Left ventricle myocardium superior (tissue), 1 donor: ENCODE measurements around the gene COL27A1. TPM values are rescaled to one million over a fixed set of nuclear protein-coding genes. Genes with fewer than 3 reads are reported as not detected.
A peak's percentile ranks its signal among the peaks of the same experiment; 100 is the strongest.

ENCODE experiments used
- ATAC-seq: fragments of 200-7000 bp; cut with Tn5 transposase; one replicate; pipeline ENCODE4 v1.9.1; 2020; ENCODE audit warnings: mild to moderate bottlenecking, moderate library complexity
- DNase-seq: peaks from one replicate; pipeline ENCODE4 v3.0.0-alpha.2; 2020
- intact Hi-C: fragments of 100-400 bp; cut with micrococcal nuclease; formaldehyde crosslinking; loops from one replicate; pipeline ENCODE4 v1.11.0; 2022
- total RNA-seq: library from RNA; stranded (reverse); fragmentation: NEBNext Ultra II Directional; extraction: Animal tissue kit (Norgen Biotek cat#: 25700); gene quantifications from one replicate; pipeline ENCODE4 v1.2.1, GENCODE V29; 2021
- donor health status: DM: no; HTN: yes; CAD: no; lungs with severe emphysema.

The COL27A1 gene
- total RNA-seq, 1 donor from 2014 or later, result 11.0 TPM

- no peak for ATAC-seq
- intact Hi-C loops, result no loop called here
- DNase-seq, result peak; percentile 14
Observed at GRCh38 chr9:114284316-114285060, 129.2 kb downstream of the COL27A1 start.

DNA sequence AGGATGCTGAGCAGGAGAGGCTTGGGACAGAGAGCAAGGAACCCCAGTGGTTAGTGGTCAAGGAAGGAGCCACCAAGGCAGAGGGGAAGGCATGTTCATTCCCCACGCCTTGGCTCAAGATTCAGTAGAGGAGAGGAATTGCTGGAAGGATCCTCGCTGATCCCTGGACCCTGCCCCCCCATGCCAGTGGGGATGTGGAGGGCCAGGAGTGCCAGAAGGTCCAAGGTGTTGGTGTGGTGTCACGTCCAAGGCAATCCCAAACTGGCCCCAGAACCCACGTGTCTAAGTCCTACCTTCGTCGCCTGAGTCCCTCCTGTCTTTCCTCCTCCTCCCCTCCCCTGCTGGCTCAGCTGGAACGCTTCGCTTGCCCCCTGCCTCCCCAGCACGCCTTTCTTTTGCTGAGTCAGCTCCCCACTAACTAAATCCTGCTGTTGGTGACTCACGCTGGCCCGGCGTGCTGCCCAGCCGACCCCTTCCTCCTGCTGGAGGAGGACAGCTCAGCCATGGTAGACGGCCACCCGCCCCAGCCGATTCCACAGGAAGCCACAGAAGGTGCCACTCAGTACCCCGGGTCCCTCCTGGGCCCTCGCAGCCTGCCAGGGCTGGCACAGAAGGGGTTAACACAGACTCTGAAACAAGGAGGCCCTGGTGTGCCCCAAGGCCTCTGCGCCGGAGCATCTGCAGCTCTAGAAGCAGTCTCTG is 130.0 kb downstream of the COL27A1 start:
- DNase-seq, result peak; percentile 25
- intact Hi-C loops, result no loop called here
- no peak for ATAC-seq

DNA sequence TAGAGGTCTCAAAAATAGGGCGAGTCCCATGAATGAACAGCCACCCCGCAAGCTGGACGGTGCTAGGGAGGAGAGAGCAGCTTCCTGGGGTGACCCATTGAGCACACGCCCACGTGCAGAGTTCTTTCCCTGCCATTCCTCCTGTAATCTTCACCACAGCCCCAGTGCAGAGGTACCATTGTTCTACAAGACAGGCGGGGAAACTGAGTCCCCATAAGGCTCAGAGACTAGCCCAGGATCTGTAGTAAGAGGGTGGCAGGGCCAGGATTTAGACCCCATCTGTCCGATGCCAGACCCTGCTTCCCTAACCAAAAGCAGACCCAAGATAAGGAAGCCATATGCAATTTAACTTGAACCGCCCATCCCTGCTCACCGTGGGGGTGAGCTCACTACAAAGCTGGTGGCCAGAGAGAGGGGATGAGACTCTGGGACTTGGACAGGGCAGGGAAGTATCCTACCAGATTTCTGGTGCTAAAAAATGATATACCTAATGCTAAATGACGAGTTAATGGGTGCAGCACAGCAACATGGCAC is 130.9 kb downstream of the COL27A1 start:
- ATAC-seq (no peak), DNase-seq (peak; percentile 14)
- intact Hi-C loops, result no loop called here

- ATAC-seq (no peak), DNase-seq (peak; percentile 18)
- intact Hi-C loops, result no loop called here
Observed at GRCh38 chr9:114287001-114287762, 131.8 kb downstream of the COL27A1 start.

DNA sequence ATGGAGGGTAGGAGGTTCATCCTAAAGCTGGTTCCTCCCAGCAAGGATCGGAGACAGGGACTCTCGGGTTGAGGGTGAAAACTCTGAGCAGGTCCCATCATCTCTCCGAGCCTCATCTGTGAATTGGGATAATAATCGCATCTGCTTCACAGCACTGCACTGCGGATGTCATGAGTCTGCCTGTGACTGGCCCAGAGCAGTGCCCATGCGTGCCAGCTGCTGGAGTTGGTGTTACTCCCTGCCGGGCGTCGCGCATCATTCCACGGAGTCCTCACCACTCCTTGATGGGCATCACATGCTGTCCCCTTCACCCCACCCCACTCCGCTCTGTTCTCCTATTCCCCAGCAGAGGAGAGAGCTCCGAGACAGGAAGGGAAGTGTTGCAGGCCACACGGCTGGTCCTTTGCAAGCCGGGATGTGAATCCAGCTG is 132.4 kb downstream of the COL27A1 start:
- DNase-seq (no peak), ATAC-seq (no peak)
- intact Hi-C loops, result no loop called here

DNA sequence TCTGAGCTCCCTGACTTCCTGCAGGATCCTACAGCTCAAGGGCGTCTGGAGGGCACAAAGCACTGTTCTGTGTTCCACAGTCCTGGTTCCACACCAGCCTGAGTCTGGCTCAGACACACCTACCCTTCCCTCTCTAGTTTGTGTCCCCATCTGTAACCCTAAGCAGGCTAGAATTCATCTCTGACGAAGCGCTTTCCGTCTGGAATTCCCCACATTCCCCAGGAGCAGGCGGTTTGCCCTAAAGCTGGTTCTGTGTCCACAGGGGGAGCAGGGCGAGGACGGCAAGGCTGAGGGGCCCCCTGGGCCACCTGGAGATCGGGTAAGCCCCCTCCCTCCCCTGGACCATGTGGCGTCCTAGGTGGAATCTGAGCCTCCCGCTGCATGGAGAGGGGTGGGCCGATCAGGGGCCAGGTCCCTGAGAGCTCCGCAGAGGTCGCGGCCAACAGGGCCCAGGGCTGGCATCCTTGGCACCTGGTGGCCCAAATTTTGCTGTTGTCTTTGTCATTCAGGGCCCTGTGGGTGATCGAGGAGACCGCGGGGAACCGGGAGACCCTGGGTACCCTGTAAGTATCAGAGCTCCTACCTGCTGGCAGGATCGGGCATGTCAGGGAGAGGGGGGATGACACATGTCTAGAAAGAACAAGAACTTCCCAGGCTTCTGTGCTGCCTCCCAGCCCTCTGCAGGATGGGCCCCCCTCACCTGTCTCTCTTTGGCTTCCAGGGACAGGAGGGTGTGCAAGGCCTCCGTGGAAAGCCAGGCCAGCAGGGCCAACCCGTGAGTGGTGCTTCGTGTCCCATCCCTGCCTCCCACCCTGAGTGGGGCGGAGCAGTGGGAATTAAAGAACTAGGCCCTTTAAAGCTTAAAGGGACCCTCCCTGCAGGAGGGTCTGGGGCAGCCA is 133.1 kb downstream of the COL27A1 start:
- DNase-seq (peak; percentile 21), ATAC-seq (no peak)
- intact Hi-C loops, result no loop called here

GRCh38 chr9:114289106-114289505 is 133.8 kb downstream of the COL27A1 start:
- DNase-seq (peak; percentile 12), ATAC-seq (no peak)
- intact Hi-C loops, result no loop called here

DNA sequence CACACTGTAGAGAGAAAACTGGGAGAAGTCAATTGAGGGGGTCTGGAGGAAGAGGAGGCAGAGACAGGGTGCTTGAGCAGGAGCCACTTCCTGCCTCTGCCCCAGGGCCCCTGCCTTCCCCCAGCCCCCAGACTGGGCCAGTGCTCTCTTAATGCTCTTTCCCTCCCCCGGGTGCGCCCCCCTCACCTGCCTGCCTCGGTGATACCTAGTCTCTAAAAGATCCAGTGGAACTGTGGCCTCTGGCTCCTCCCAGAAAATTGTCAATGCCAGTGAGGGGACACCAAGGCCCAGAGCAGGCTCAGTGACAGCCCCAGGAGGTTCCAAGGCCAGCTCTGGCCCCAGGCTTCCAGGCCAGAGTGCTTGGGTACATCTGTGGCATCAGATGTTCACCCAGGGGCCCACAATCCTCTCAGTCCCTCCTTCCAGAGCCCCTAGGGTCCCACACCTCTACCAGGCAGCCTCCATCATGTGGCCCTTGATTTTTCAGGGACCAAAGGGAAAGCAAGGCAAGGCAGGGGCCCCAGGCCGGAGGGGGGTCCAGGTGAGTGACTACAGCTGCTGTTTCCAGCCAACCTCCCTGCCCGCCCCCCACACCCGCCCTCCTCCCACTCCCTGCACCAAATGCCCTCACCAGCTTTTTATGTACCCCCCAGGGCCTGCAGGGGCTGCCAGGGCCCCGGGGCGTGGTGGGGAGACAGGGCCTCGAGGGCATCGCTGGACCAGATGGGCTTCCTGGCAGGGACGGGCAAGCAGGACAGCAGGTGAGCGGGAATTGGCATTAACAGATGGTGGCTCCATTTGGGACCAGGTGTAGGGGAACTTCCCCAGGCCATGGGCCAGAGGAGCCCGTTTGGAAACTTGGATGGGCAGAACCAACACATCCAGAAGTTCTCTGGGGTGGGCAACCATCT is 134.5 kb downstream of the COL27A1 start:
- ATAC-seq (no peak), DNase-seq (peak; percentile 9)
- intact Hi-C loops, result loop anchor here (10.0 kb wide), 1 partner anchor 185 kb away; no protein-coding TSS in a partner anchor

DNA sequence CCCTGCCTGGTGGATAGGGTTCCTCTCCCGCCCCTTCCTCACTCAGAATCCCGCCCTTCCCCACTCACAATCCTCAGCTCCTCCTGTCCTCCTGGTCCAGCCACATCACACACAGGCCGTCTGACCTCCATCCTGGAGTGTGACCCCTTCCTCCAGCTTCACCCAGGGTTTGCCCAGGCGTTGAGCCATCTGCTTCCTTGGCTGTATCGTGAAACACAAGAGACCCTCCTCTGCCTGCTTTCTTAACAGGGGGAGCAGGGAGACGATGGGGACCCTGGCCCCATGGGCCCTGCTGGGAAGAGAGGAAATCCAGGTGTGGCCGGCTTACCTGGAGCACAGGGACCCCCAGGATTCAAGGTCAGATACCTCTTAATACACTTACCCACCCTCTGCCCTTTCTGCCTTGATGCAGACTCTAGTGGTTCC is 135.2 kb downstream of the COL27A1 start:
- DNase-seq (peak; percentile 18), ATAC-seq (peak; percentile 21)
- intact Hi-C loops, result loop anchor here (10.0 kb wide), 1 partner anchor 186 kb away; no protein-coding TSS in a partner anchor

DNA sequence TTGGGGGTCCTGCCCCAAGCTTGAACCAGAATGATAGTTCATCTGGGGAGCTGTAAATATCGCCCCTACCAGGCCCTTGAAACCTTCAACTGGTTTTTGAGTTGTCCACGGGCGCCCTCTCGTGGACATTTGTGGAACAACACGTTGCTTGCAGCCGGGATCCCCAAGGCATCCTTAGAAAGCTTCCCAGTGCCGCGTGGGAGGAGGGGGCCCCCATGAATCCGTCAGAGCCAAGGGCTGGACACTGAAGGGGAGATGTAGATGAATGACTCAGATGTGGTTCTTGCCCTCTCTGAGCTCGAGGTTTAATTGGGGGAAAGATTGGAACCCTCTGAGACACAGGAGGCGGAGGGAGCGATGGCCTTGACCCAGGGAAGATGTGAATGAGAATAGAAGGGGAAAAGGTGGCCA is 135.7 kb downstream of the COL27A1 start:
- intact Hi-C loops, result loop anchor here (10.0 kb wide), 1 partner anchor 186 kb away; no protein-coding TSS in a partner anchor
- peak; percentile 56 for ATAC-seq
- DNase-seq, result peak; percentile 81

- ATAC-seq, result no peak
- intact Hi-C loops, result loop anchor here (10.0 kb wide), 1 partner anchor 187 kb away; no protein-coding TSS in a partner anchor
- DNase-seq, result no peak
Observed at GRCh38 chr9:114291886-114292590, 136.7 kb downstream of the COL27A1 start.

DNA sequence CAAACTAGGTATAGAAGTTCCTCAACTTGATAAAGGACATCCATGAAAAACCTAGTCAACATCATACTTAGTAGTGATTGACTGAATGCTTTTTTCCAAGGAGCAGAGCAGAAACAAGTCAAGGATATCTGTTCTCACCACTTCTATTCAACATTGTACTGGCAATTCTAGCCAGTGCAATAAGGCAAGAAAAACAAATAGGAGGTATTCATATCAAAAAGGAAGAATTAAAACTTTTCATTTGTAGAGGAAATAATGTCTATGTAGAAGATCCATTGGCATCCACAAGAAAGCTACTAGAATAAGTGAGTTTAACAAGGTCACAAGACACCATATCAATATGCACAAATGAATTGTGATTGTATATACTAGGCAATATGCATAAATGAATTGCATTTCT is 139.3 kb downstream of the COL27A1 start:
- DNase-seq, result no peak
- no peak for ATAC-seq
- intact Hi-C loops, result loop anchor here (10.0 kb wide), 1 partner anchor 190 kb away; no protein-coding TSS in a partner anchor

DNA sequence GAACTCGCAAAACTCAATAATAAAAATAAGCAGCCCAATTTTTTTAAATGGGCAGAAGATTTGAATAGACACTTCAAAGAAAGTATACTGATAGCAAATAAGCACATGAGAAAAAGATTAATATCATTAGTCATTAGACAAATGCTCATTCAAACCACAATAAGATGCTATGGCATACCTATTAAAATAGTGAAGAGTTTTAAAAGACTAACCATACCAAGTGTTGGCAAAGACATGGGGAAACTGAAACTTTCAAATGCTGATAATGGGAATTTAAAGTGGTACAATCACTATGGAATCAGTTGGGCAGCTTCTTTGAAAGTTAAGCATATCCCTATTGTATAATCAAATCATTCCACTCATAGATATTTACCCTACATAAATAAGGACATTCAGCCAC is 141.0 kb downstream of the COL27A1 start:
- intact Hi-C loops, result loop anchor here (10.0 kb wide), 1 partner anchor 192 kb away; no protein-coding TSS in a partner anchor
- DNase-seq, result no peak
- no peak for ATAC-seq

DNA sequence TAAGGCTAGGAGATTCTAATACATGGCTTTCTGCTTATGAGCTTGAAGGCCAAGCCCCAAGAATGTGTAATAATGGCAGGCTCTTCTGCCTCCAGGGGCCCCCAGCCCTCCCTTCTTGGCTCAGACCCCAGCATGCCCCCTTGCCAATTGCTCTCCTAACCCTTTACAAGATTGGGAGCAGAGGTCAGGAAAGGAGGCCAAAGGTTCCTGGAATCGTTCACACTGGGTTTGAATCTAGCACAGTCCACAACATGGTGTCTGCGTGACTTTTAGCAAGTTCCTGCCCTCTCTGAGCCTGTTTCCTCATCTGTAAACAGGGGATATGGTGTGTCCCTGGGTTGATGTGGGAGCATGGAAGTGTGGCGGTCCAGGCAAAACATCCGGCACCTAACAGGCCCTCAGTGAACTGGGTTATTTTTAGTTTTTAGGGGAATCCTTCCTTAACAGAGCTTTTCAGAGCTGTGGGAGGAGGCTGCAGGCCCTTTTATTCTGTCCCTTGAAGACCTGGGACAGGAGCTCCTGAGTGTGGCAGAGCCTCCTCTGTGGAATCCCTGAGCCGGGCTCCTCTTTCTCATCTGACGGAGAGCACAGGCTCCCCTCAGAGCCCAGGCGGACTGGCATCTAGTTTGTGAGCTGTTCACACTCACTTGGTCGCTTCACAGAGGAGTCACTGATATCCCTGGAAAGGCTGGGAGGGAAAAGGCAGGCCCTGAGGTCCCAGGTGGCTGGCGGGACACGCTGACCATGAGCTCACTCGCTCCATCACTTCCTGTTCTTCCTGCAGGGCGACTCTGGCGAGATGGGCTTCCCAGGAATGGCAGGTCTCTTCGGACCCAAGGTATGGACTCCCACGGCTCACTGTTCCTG is 144.2 kb downstream of the COL27A1 start:
- DNase-seq (no peak), ATAC-seq (no peak)
- intact Hi-C loops, result loop anchor here (10.0 kb wide), 1 partner anchor 195 kb away; no protein-coding TSS in a partner anchor

DNA sequence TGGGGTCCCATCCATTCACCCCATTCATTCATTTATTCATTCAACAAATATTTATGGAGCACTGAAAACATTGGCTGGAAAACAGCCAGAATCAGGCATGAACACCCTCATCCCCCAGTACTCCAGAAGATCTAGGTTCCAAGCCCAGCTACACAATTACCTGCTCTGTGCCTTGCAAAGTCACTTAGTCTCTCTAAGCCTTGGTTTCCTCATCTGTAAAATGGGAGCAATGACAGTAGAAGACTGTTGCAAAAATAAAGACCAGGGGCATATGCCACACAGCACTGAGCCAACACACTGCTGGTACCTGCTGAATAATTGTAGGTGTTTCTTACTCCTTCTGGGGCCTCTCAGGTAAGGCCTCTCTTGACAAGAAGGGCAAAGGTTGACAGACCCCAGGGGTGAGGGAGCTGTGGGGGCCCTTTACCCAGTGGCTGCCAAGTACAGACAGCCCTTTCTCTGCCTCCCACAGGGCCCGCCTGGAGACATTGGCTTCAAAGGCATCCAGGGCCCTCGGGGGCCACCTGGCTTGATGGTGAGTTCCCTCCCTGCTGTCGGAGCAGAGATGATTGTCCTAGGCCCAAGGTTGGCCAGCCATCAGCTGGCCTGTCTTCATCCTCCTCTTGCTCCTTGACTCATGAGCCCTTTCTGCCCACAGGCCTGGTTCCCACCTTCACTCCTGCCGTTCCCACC is 145.0 kb downstream of the COL27A1 start:
- no peak for ATAC-seq
- no peak for DNase-seq
- intact Hi-C loops, result no loop called here
